ENCODE measurements around the gene DIAPH2. TPM values are rescaled to one million over a fixed set of nuclear protein-coding genes. Genes with fewer than 3 reads are reported as not detected.

DIAPH2 gene
- polyA plus RNA-seq, 1 donor, result 9.5 TPM

- no peak for DNase-seq
Observed at GRCh38 chrX:97060020-97060419, 375.4 kb downstream of the DIAPH2 start.

- no peak for DNase-seq
Observed at GRCh38 chrX:97065066-97065465, 380.4 kb downstream of the DIAPH2 start.

DNA sequence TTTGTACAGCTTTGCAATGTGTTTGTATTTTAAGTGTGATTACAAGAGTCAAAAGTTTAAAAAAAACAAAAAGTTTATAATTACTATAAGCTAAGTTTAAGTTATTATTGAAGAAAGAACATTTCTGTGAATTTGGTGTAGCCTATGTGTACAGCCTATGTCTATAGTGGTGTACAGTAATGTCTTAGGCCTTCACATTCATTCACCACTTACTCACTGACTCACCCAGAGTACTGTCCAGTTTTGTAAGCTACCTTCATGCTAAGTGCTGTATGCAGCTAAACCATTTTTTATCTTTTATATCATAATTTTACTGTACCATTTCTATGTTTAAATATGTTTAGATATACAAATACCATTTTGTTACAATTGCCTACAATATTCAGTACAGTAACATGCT is 381.3 kb downstream of the DIAPH2 start:
- no peak for DNase-seq

- DNase-seq, result no peak
Observed at GRCh38 chrX:97066381-97066780, 381.7 kb downstream of the DIAPH2 start.

- no peak for DNase-seq
Observed at GRCh38 chrX:97070346-97070745, 385.7 kb downstream of the DIAPH2 start.

- no peak for DNase-seq
Observed at GRCh38 chrX:97074400-97074799, 389.8 kb downstream of the DIAPH2 start.

DNA sequence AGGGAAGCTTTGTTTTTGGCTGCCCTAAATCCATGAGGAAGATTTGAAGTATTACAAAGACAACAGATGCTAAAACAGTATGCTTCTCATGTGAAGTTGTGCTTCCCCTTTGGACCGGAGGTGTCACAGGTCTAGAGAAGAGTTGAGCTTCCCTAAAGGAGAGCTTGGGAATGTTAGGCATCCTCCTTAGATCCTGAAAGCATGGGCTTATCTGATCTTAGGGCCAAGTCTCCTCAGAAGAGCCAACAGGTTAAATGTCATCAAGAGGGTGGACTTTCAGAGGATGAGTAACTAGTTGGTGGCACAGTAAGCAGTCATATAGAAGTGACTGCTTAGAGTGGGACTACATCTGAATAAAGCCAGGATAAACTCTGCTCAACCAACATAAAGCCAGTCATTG is 404.5 kb downstream of the DIAPH2 start:
- DNase-seq, result no peak

GRCh38 chrX:97096385-97096784 is 411.7 kb downstream of the DIAPH2 start:
- no peak for DNase-seq

DNA sequence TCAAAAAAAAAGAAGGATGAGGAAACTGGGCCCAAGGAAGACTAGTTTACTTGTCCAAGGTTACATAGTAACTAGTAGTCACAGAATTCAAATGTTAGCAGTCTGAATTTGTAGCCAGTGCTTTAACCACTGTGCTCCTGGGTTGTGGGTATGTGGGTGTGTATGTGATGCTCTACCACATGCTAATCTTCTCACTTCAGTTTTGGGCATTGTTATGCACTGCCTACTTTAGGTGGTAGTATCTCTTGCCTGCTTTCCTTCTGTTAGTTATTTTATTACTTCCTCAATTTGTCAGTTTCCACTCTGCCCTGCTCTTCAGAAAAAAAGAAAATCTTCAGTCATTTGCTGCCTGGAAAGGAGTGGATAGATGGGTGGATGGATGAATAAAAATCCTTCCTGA is 418.3 kb downstream of the DIAPH2 start:
- DNase-seq, result no peak

DNA sequence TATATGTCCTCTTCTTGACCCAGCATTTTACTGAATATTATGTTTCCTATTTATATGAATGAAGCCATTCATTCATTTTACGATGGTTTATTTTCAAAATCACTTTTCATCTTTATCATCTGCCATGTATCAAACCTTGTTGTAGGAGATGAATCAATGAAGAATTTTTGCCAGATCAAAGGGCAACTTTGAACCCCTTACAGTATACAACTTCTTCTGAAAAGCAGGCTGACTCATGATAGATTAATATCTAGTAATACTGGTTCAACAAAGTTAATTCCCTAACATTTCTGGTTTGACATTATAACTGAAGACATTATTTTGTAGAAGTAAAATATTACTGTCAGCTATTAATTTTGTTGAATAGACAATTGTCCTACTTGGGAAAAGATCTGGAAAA is 425.1 kb downstream of the DIAPH2 start:
- no peak for DNase-seq

DNA sequence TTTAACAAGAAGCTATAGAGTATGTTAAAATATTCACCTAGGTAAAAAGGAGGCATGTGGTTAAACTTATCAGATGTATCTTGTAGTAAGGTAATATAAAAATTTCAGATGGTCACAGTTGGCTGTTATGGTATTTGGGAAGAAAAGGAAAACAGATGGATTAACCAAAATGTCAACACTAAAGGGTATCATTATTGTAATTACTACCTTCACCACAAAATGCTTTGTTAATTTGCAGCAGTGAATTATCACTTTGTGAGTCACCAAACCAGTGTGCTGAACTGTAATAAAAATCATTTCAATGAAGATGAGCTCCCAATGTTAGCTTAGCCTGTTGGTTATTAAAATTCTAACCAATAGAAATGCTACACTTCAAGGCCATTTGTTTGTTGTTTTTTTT is 432.9 kb downstream of the DIAPH2 start:
- DNase-seq, result no peak

DNA sequence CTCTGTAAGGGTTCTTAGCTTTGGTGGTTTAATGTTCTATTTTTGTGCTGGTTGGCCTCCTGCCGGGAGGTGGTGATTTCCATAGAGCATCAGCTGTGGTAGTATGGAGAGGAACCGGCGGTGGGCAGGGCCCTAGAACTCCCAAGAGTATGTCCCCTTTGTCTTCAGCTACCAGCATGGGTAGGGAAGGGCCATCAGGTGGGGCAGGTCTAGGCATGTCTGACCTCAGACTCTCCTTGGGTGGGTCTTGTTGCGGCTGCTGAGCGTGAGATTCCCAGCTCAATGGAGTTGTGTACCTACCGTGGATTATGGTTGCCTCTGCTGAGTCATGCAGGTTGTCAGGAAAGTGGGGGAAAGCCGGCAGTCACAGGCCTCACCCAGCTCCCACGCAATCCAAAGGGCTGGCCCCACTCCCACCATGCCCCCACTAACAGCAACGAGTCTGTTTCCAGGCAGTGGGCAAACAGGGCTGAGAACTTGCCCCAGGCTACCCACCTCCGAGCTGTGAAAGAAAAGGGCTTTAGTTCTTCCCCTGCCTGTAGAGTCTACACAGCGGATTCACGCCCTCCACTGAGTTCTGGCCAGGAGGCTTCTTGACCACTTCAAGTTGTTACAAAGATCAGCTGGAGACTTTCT is 434.9 kb downstream of the DIAPH2 start:
- no peak for DNase-seq

GRCh38 chrX:97123001-97123400 is 438.4 kb downstream of the DIAPH2 start:
- DNase-seq, result no peak

DNA sequence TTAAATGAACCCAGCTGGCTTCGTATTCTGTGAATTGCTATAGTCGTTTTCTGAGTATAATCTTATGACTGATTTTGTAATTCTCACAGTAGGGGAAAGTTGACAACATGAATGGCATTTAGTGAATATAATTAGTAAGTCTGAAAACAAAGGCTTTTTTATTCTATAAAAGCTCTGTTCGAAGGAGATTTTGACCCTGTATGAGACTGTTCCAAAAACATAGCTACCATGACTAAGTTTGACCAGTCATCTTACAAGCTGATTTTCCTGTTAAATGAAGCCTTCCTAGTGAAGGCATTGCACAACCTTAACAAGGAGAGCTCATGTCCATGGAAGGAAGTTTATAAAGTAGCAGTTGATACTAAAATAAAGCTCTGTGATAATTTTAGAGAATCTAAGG is 441.4 kb downstream of the DIAPH2 start:
- no peak for DNase-seq

DNA sequence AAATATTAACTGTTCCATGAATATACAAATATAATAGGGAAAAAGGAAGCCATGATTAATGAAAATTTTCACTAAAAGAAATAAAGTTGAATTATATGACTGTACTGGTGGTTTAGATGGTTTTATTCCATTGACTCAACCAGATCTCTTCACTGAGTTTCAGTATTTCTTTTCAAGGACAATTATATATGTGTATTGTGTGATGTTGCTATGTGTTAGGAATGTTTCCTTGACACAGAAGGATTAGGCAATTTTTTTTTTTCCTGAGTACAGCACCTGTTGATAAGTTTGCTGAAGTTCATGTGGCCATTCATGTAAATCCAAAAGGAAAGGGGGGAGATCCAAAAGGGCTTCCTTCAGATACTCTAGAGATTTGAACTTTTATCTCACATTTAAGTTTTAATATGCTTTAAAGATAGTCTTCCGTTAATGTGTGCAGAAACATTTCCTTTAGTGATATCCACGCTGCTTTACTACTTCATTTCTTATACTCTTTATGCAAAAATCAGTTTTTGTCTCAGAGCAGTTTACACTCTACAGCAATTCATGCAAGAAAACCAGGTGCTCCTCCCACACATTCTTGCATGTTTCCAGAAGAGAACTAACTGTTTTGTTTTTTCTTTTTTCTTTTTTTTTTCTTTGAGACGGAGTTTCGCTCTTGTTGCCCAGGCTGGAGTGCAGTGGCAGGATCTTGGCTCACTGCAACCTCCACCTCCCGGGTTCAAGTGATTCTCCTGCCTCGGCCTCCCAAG is 448.2 kb downstream of the DIAPH2 start:
- DNase-seq, result no peak

DNA sequence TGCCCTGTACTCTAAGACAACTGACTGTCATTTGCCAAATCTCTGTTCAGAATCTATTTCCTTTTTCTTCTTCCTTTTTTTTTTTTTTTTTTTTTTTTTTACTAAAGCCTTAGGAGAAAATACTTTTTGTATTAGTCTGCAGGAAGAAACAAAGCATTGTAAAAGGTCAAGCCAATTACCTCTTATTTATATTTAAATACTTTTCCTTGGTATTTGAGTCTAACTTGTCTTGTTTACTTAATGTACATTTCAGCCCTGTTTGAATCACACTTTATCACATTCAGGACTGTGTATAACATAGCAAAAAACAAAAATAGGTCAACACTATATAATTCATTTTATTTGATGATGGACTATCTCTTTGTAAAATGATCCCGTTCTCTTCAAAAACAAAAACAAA is 461.3 kb downstream of the DIAPH2 start:
- DNase-seq, result no peak

DNA sequence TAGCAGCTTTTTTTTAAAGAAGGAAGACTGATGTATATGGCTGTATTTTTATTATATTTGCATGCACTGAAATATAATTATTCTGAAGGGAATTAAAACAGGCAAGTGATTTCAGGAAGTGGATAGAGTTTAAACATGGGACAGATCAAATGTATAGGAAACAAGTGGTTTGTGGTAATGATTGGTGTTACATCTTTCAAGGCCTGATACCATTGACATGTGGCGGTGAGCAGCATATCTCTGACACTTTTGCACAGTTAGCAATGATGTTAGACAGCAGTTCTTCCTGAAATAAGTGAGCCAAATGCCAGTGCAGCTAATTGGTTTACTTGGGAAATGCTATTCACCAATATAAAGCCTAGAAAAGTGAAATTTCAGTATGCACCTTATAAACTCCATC is 471.2 kb downstream of the DIAPH2 start:
- no peak for DNase-seq

GRCh38 chrX:97158269-97158668 is 473.6 kb downstream of the DIAPH2 start:
- DNase-seq, result no peak

DNA sequence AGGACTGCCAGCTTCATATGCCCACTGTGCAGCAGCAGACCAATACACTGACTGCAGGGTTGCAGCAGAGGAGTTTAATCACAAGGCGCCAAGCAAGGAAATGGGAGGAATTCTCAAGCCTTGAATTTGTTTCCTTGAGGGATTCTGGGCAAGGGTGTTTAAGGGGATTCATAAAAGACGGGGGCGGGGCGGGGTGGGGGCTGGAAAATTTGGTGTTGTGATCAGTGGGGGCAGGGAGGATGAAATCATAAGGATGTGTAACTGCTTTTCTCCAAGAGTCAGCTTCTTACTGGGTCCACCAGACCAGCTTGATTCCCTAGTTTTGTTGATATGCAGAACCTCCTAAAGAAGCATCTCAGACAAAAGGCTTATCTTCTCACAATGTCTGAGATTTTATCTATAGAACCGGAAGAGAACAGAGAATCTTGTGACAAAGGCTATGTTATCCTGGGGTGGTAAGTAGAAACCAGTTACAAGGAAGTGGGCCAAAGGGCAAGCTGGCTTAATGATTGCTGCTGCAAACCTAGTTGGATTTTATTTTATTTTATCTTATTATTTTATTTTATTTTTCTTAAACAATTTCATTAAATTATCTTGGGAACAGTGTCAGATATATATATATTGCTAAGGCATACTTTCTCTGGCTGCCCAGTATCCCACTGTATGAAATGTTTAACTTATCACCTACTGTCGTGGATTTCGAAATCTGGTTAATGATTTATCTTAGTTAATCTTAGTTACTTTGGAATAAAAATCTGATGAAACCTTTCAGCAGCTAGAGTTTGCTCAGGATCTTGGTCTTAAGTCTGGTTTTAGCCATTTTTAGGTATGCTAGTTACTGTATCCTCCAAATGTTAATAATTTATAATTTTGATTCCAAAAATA is 475.5 kb downstream of the DIAPH2 start:
- no peak for DNase-seq

- DNase-seq, result no peak
Observed at GRCh38 chrX:97167333-97167732, 482.7 kb downstream of the DIAPH2 start.

- no peak for DNase-seq
Observed at GRCh38 chrX:97168646-97169045, 484.0 kb downstream of the DIAPH2 start.

DNA sequence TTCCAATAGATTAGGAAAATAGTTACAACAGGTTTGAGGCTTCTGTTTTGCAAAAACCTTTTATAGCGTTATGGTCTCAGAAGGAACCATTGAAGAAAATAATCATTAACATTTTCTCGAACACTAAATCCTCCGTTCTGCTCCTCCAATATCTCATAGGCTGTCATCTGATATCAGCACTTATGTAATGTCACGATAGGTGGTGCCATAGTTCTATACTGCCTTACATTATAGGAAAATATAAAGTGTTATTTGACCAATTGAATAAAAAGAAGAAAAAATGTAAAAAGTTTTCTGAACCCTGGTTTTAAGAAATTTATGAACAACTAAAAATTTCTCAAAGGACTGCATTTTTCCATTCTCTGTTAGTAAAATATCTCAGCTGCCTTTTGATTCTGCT is 490.5 kb downstream of the DIAPH2 start:
- DNase-seq, result no peak

DNA sequence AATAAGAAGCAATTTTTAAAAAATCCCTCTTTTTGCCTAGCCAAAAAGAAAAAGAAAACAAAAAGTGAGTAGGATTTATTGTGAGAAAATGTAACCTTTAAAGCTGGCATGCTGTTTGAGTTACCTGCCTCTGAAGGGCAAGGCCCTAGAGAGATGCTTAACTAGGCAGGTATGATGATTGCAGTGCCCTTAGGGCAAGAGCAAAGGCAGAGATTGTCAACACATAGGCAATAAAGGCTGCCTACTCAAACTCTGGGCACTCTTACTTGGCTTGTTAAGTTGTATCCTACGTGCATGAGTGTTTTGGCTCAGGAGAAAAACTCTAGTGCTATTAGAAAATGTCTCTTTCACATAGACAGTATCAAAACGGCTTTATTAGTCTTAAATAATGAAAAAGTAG is 505.0 kb downstream of the DIAPH2 start:
- no peak for DNase-seq

DNA sequence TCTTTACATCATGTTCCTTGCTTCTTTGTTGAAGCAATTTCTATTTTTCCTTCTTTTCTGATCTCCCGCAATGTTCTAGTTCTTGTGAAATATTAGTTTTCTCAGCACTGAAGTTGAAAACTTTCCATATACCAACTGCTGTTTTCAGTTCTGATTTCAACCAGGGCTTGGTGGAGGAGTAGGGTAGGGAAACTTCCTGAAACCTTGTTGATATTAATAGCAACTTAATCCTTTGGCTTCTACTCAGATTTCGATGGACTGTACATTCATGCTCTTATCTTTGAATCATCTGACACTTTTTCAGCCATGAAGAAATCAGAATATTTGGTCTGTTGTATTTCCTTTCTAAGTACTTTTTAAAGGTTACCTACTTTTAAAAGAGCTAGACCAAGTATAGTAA is 514.9 kb downstream of the DIAPH2 start:
- DNase-seq, result no peak

Data from hindlimb muscle (tissue), 1 donor.